A549 (cell line): ENCODE measurements around the gene SLC23A3. TPM values are rescaled to one million over a fixed set of nuclear protein-coding genes. Genes with fewer than 3 reads are reported as not detected.

Source experiments
- ATAC-seq, 2 experiments: fragments of 200-7000 bp in 1 of 2; fragments of >200 bp in 1 of 2; cut with Nextera tagmentation in 1 of 2; cut with Tn5 transposase in 1 of 2; 3 replicates each; pipeline versions ENCODE4 v1.8.0 to v1.9.1; 2018 to 2020; ENCODE audit warnings: mild to moderate bottlenecking in 1 of 2, moderate library complexity in 1 of 2
- CTCF ChIA-PET: fragments of 300-600 bp; sonication (Branson Sonifier 250); formaldehyde crosslinking; extraction: SDS; loops from one replicate; lab custom pipeline; 2021; ENCODE audit warnings: antibody characterized with exemption, inconsistent platforms; lab: Yijun Ruan, JAX
- POLR2A ChIA-PET: fragments of 350-600 bp; formaldehyde crosslinking; extraction: SDS; loops from one replicate; lab custom pipeline; 2021; ENCODE audit warnings: antibody characterized with exemption, inconsistent platforms; lab: Yijun Ruan, JAX
- DNase-seq, 2 experiments: peaks; one replicate each; pipeline versions ENCODE4 v3.0.0 to v3.0.0-alpha.2; 2011 to 2016; ENCODE audit warnings: low read depth in 1 of 2, low spot score in 1 of 2
- FAIRE-seq: peaks from 2 replicates; lab custom pipeline; 2011; peaks lifted over from hg19 to GRCh38; lab: Jason Lieb, UNC
- H3K27ac ChIP-seq, 2 experiments: fragments of >200 bp; sonication (Bioruptor Twin); formaldehyde crosslinking; 3 replicates each; pipeline ENCODE4 v1.5.1; 2016 to 2017
- H3K4me1 ChIP-seq: fragments of >200 bp; sonication (Bioruptor Twin); formaldehyde crosslinking; 3 replicates; pipeline ENCODE4 v1.6.1; 2016
- H3K4me2 ChIP-seq: fragments of >200 bp; sonication (Bioruptor Twin); formaldehyde crosslinking; 3 replicates; pipeline ENCODE4 v1.6.1; 2016
- H3K4me3 ChIP-seq: fragments of >200 bp; sonication (Bioruptor Twin); formaldehyde crosslinking; 3 replicates; pipeline ENCODE4 v1.5.1; 2016
- H3K9me3 ChIP-seq: fragments of >200 bp; sonication (Bioruptor Twin); formaldehyde crosslinking; 3 replicates; pipeline ENCODE4 v1.6.1; 2016
- CBX2 ChIP-seq: fragments of 200-600 bp; sonication (generic); IDR thresholded peaks from 2 replicates; pipeline ENCODE4 v1.6.1; 2016; ENCODE audit warnings: low read depth, mild to moderate bottlenecking, borderline replicate concordance
- CEBPB ChIP-seq, 2 experiments: fragments of >200 bp in 1 of 2; sonication (Bioruptor Twin) in 1 of 2; formaldehyde crosslinking in 1 of 2; IDR thresholded peaks; 2 replicates each; pipeline ENCODE4 v1.6.1; 2012 to 2016
- CHD2 ChIP-seq: fragments of 150-350 bp; IDR thresholded peaks from 2 replicates; pipeline ENCODE4 v1.6.1; 2014; ENCODE audit warnings: low read length; ENCODE audit not compliant: partially characterized antibody
- CHD4 ChIP-seq: fragments of 200-600 bp; sonication (generic); IDR thresholded peaks from 2 replicates; pipeline ENCODE4 v1.6.1; 2016; ENCODE audit warnings: antibody characterized with exemption, mild to moderate bottlenecking, borderline replicate concordance
- FOSL2 ChIP-seq, 2 experiments: fragments of 450-650 bp in 1 of 2; fragments of >200 bp in 1 of 2; sonication (Bioruptor Twin) in 1 of 2; formaldehyde crosslinking; IDR thresholded peaks; 2 replicates each; pipeline versions ENCODE4 v1.5.0 to v1.6.1; 2016 to 2020; ENCODE audit warnings: mild to moderate bottlenecking in 1 of 2, moderate library complexity in 1 of 2
- GATA3 ChIP-seq: IDR thresholded peaks from 2 replicates; pipeline ENCODE4 v1.6.1; 2012; ENCODE audit warnings: borderline replicate concordance
- HOXA7 ChIP-seq: fragments of 250-450 bp; sonication (Bioruptor Pico); IDR thresholded peaks from 2 replicates; pipeline ENCODE4 v1.5.0; 2020; ENCODE audit warnings: mild to moderate bottlenecking, moderate library complexity
- HOXB5 ChIP-seq: fragments of 250-450 bp; sonication (Bioruptor Pico); IDR thresholded peaks from 2 replicates; pipeline ENCODE4 v1.5.0; 2020; ENCODE audit warnings: mild to moderate bottlenecking, moderate library complexity
- JUN ChIP-seq, 2 experiments: fragments of >200 bp; sonication (Bioruptor Twin); formaldehyde crosslinking; IDR thresholded peaks; 2 replicates in 1 of 2; 3 replicates in 1 of 2; pipeline ENCODE4 v1.6.1; 2016 to 2017
- MAFK ChIP-seq: fragments of 450-650 bp; IDR thresholded peaks from 2 replicates; pipeline ENCODE4 v1.6.1; 2014; ENCODE audit not compliant: partially characterized antibody
- POLR2AphosphoS2 ChIP-seq: conservative IDR thresholded peaks from 2 replicates; pipeline ENCODE4 v1.6.1; 2012; ENCODE audit warnings: low read length, improper control_type of control experiment, inconsistent platforms
- RFX5 ChIP-seq: fragments of 450-650 bp; IDR thresholded peaks from 2 replicates; pipeline ENCODE4 v1.7.1; 2014; ENCODE audit warnings: antibody characterized with exemption, mild to moderate bottlenecking, moderate library complexity
- SMC3 ChIP-seq: fragments of >200 bp; sonication (Bioruptor Twin); formaldehyde crosslinking; IDR thresholded peaks from 3 replicates; pipeline ENCODE4 v1.6.1; 2018; ENCODE audit warnings: inconsistent platforms
- TFCP2L1 ChIP-seq: fragments of 250-450 bp; sonication (Bioruptor Pico); IDR thresholded peaks from 2 replicates; pipeline ENCODE4 v1.5.0; 2021; ENCODE audit warnings: mild to moderate bottlenecking
- ZC3H11A ChIP-seq: fragments of 450-650 bp; IDR thresholded peaks from 2 replicates; pipeline ENCODE4 v1.6.1; 2014; ENCODE audit warnings: antibody characterized with exemption, mild to moderate bottlenecking
- ZNF302 ChIP-seq: fragments of 250-450 bp; sonication (Bioruptor Pico); IDR thresholded peaks from 2 replicates; pipeline ENCODE4 v1.9.0; 2021; ENCODE audit warnings: inconsistent platforms, mild to moderate bottlenecking, moderate library complexity
- WGBS: methylation state at CpG from one replicate; pipeline ENCODE4 v1.1.6; 2017; ENCODE audit errors: missing lambda C conversion rate; 5-methylcytosine and 5-hydroxymethylcytosine counted together
- polyA plus RNA-seq, 4 experiments: library from polyadenylated mRNA; depleted of rRNA in 3 of 4; stranded (reverse); fragments of >200 nt; fragmentation: RNase III in 1 of 4; extraction: RNeasy Plus Mini Kit Qiagen cat#74134 plus additional on column Dnase treatment in 1 of 4; gene quantifications; 2 replicates in 3 of 4; 3 replicates in 1 of 4; pipeline ENCODE4 v1.2.3, GENCODE V29; 2011 to 2017
- TF ChIP-seq, protein P1 (sequence below): IDR thresholded peaks from 2 replicates; pipeline ENCODE4 v1.6.1; 2012; ENCODE audit warnings: low read depth, borderline replicate concordance
- TF ChIP-seq, protein P2 (sequence below): fragments of 250-450 bp; sonication (Bioruptor Pico); IDR thresholded peaks from 2 replicates; pipeline ENCODE4 v1.5.0; 2020; ENCODE audit warnings: low read depth, mild to moderate bottlenecking, moderate library complexity

The SLC23A3 gene
- polyA plus RNA-seq, 2 of the 4 experiments (the other 2 are of a cell fraction), result 0.39 to 0.90 TPM

DNA sequence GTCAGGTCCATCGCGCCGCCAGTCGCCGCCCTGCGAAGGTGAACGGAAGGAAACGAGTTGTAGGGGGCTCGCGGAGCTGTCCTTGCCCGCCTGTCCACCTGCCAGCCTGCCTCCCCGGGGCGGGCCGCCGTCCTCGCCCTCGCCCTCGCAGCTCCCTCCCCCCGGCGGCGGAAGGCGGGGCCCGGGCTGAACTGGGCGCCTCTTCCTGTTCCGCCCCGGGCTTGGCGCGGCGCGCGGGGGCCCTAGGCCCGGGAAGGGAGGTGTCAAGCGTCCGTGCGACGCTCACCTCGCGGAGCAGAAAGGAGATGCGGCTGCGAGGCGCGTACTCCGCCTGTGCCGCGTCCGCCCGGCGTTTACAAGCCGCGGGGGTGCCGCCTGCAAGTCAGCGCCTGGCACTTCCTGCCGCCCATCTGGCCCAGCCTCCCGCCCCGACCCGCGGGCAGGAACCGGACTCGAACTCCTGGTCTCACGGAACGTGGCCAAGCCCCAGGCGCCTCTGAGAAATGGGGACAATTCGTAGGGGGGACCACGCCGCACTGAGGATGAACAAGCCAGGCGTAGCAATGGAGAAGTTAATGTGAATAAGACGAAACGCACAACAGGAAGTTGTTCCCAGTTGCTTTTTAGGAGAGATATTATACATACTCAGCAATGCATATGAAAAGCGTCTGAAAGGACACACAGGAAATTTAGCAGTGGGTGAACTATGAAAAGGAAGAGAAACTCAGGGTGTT, 7.2 kb upstream of the SLC23A3 start, which contains the start of gene CNPPD1 (continued):
- no peak for TF ChIP-seq FOSL2 (IDR thresholded peaks at IDR 0.05)
- peak; percentile 19; the same call in 1 of the 2 replicates for TF ChIP-seq FOSL2 (CRISPR knock-in tag; IDR thresholded peaks at IDR 0.05)
- peak; percentile 64 for TF ChIP-seq HOXB5 (CRISPR knock-in tag)
- TF ChIP-seq, protein P1, sequence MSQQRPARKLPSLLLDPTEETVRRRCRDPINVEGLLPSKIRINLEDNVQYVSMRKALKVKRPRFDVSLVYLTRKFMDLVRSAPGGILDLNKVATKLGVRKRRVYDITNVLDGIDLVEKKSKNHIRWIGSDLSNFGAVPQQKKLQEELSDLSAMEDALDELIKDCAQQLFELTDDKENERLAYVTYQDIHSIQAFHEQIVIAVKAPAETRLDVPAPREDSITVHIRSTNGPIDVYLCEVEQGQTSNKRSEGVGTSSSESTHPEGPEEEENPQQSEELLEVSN, result peak; percentile 93
- peak; percentile 72; the same call in 1 of the 2 replicates for TF ChIP-seq TFCP2L1

DNA sequence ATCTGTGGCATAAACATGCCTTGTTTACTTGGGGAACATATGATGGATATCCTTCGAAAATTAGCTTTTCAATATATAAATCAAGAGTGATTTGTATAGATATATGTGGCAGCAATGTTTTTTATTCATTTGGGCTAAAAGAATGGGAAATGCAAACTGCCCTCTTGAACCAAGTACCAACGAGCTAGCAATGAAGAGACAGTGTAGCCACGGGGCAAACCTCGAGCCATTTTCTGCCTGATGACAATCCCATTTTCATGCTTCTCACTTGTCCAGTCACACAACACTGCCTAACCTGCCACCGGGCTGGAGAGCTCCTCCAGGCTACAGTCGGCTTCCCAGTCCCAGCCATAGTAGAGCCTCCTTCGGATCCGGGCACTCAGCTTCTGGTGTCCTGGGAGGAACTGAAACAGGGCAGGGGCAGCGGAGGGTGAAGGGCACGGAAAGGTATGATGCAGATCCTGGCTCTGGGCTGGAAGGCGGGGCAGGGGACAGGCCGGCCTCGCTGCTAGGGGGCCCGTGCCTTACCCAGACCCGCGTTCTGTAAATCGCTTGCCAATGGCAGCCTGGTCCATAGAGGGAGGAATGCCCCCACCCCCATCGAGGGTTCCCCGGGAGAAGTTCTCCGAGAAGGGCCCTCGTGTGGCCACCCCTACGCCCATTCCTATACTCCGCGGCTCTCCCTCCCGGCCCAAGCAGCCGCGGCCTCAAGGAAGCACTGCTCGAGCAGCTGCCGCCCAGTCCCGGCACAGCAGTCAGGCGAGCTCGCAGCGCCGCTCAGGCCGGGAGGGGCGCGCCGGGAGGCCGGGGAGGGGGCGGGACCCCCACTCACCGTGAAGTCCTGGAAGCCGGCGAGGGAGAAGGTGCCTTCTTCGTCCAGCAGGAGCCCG, 6.3 kb upstream of the SLC23A3 start:
- Histone ChIP-seq H3K9me3 (no peaks in the 10 kb centered on the region), H3K4me3 (peak overlapping the region; percentile 84), H3K4me2 (peak overlapping the region; percentile 84), H3K4me1 (peaks cover 15% of the 10 kb centered on the region), H3K27ac (peak overlapping the region; percentile 83 to 96)
- 7% methylated on average over 25 of the region's 45 CpGs for WGBS
- DNase-seq, result peak; percentile 33 to 34
- no peak for FAIRE-seq
- ChIA-PET CTCF (interaction anchor here (0.7 to 10.6 kb wide), 15 partner anchors 11 to 212 kb away, joined by 3 to 177 read pairs (median 5); partner anchors contain the start of genes ABCB6, DNAJB2 and NHEJ1), POLR2A (interaction anchor here (0.7 to 2.5 kb wide), 11 partner anchors 16 to 354 kb away, joined by 3 to 15 read pairs (median 4); partner anchors contain the start of genes ABCB6, DNAJB2, TUBA4A and ZFAND2B)
- peak; percentile 54 to 66 for ATAC-seq
- no peak for TF ChIP-seq JUN (IDR thresholded peaks at IDR 0.05)
- TF ChIP-seq GATA3, result no peak
- no peak for TF ChIP-seq MAFK
- no peak for TF ChIP-seq CHD4
- no peak for TF ChIP-seq CHD2
- no peak for TF ChIP-seq POLR2AphosphoS2

DNA sequence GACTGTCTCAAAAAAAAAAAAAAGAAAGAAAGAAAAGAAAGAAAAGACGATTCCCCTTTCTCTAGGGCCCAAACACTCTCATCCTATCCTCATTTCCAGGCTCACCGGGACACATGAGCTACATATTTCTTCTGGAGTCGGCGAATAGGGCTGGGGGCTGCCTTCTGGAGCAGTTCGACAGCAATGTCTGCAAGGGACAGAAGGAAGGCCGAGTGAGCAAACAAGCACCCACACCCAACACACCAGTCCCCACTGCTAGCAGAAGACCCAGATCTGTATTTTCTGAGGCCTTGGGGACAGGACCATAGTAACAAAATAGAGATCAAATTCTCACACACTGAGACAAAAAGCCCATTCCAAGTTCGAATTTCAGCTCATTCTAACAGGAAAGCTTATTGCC, 5.7 kb upstream of the SLC23A3 start:
- DNase-seq, result no peak
- H3K9me3 ChIP-seq, result no peaks in the 10 kb centered on the region
- no peak for FAIRE-seq
- peak overlapping the region in 1 of 2 experiments; percentile 96; a peak in 1 of 6 replicates for H3K27ac ChIP-seq
- peak overlapping the region; percentile 84 for H3K4me2 ChIP-seq
- ATAC-seq, result no peak
- ChIA-PET CTCF (interaction anchor here (0.6 to 10.6 kb wide), 15 partner anchors 10 to 213 kb away, joined by 3 to 177 read pairs (median 6); partner anchors contain the start of genes ABCB6, DNAJB2 and NHEJ1), POLR2A (interaction anchor here (2.5 kb wide), 1 partner anchor 31 kb away, joined by 12 read pairs; the partner anchor contains the start of gene ZFAND2B)
- H3K4me1 ChIP-seq, result peaks cover 15% of the 10 kb centered on the region
- TF ChIP-seq SMC3 (no peak), HOXA7 (CRISPR knock-in tag) (no peak), CBX2 (no peak), CEBPB (IDR thresholded peaks at IDR 0.05) (no peak), ZC3H11A (no peak), ZNF302 (CRISPR knock-in tag) (no peak)
- TF ChIP-seq, protein P1, result no peak
- no peak overlapping the region; the same call in 2 of the 3 replicates for H3K4me3 ChIP-seq
- 73% methylated on average over 7 of the region's 7 CpGs for WGBS

DNA sequence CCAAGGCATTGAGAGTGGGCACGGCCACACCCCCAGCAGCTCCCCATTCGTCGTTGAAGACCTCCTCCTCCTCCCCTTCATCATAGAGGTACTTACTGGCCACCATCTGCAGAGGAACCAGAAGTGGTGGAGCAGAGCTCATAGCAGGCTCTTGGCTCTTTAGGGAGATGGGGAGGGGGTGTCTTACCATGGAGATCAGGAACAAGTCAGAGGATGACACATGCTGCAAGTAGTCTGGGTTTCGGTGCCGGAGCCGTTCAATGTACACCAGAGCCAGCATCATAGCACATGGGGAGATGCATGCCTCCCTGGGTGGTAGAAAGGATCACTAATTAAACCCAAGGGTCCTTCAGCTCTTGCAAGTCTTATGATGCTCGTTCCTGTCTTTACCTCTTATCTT, 5.0 kb upstream of the SLC23A3 start:
- CTCF ChIA-PET, result interaction anchor here (0.6 to 10.6 kb wide), 10 partner anchors 8 to 203 kb away, joined by 3 to 177 read pairs (median 6); partner anchors contain the start of genes DNAJB2 and NHEJ1
- no peak for DNase-seq

More for the DNA sequence above, 5.0 kb upstream of the SLC23A3 start:
- peaks cover 15% of the 10 kb centered on the region for H3K4me1 ChIP-seq
- POLR2A ChIA-PET, result no interaction called here
- no peak overlapping the region for H3K4me3 ChIP-seq
- H3K4me2 ChIP-seq, result no peak overlapping the region
- no peak overlapping the region for H3K27ac ChIP-seq
- no peaks in the 10 kb centered on the region for H3K9me3 ChIP-seq
- ATAC-seq, result no peak
- 87% methylated on average over 7 of the region's 7 CpGs for WGBS
- TF ChIP-seq RFX5, result no peak
- TF ChIP-seq, protein P2, sequence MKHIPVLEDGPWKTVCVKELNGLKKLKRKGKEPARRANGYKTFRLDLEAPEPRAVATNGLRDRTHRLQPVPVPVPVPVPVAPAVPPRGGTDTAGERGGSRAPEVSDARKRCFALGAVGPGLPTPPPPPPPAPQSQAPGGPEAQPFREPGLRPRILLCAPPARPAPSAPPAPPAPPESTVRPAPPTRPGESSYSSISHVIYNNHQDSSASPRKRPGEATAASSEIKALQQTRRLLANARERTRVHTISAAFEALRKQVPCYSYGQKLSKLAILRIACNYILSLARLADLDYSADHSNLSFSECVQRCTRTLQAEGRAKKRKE (CRISPR knock-in tag), result no peak
- TF ChIP-seq GATA3, result no peak
- no peak for FAIRE-seq
